Dendritic cell treated with granulocyte-macrophage colony-stimulating factor and Interleukin-4, amounts not matched to agents 40 ng/mL and 50 ng/mL, for 4 days (primary cell): ENCODE data around the gene CHAD.

ENCODE experiments used
- H3K27ac Mint-ChIP-seq: one replicate; pipeline ENCODE4 v1.8.0; 2022; ENCODE audit warnings: mild to moderate bottlenecking, mixed read lengths
- H3K27me3 Mint-ChIP-seq: one replicate; pipeline ENCODE4 v1.8.0; 2022; ENCODE audit warnings: mild to moderate bottlenecking, mixed read lengths
- H3K36me3 Mint-ChIP-seq: one replicate; pipeline ENCODE4 v1.8.0; 2022; ENCODE audit warnings: low read depth, mixed read lengths
- H3K4me1 Mint-ChIP-seq: one replicate; pipeline ENCODE4 v1.8.0; 2022; ENCODE audit warnings: low read depth, mixed read lengths
- H3K4me3 Mint-ChIP-seq: one replicate; pipeline ENCODE4 v1.8.0; 2022; ENCODE audit warnings: mild to moderate bottlenecking, moderate library complexity, mixed read lengths
- H3K9me3 Mint-ChIP-seq: one replicate; pipeline ENCODE4 v1.8.0; 2022; ENCODE audit warnings: mixed read lengths
- intact Hi-C: fragments of 100-400 bp; cut with micrococcal nuclease; formaldehyde crosslinking; loops from one replicate; pipeline ENCODE4 v1.15.0; 2022

CHAD gene

GRCh38 chr17:50464736-50465135 is 3.9 kb downstream of the CHAD start:
- intact Hi-C loops = no loop called here
- peaks cover 32% of the 10 kb centered on the region for H3K4me1 Mint-ChIP-seq
- H3K36me3 Mint-ChIP-seq = peaks cover 74% of the 10 kb centered on the region
- no peak overlapping the region for H3K4me3 Mint-ChIP-seq
- peaks cover 39% of the 10 kb centered on the region for H3K27me3 Mint-ChIP-seq
- no peak overlapping the region for H3K27ac Mint-ChIP-seq
- no peaks in the 10 kb centered on the region for H3K9me3 Mint-ChIP-seq

GRCh38 chr17:50464121-50464520 is 4.6 kb downstream of the CHAD start:
- intact Hi-C loops = no loop called here
- no peak overlapping the region for H3K4me3 Mint-ChIP-seq
- peaks cover 31% of the 10 kb centered on the region for H3K4me1 Mint-ChIP-seq
- peaks cover 33% of the 10 kb centered on the region for H3K27me3 Mint-ChIP-seq
- peaks cover 72% of the 10 kb centered on the region for H3K36me3 Mint-ChIP-seq
- H3K27ac Mint-ChIP-seq = no peak overlapping the region
- H3K9me3 Mint-ChIP-seq = no peaks in the 10 kb centered on the region

- Mint-ChIP-seq H3K36me3 (peaks cover 71% of the 10 kb centered on the region), H3K27ac (no peak overlapping the region), H3K9me3 (no peaks in the 10 kb centered on the region), H3K4me1 (peaks cover 36% of the 10 kb centered on the region), H3K27me3 (peaks cover 19% of the 10 kb centered on the region), H3K4me3 (no peak overlapping the region)
- intact Hi-C loops = no loop called here
Measured at GRCh38 chr17:50462446-50462845, 6.2 kb downstream of the CHAD start.

- peaks cover 11% of the 10 kb centered on the region for H3K27me3 Mint-ChIP-seq
- no peaks in the 10 kb centered on the region for H3K9me3 Mint-ChIP-seq
- H3K4me1 Mint-ChIP-seq = peaks cover 34% of the 10 kb centered on the region
- no peak overlapping the region for H3K27ac Mint-ChIP-seq
- intact Hi-C loops = no loop called here
- no peak overlapping the region for H3K4me3 Mint-ChIP-seq
- H3K36me3 Mint-ChIP-seq = peaks cover 74% of the 10 kb centered on the region
Measured at GRCh38 chr17:50461550-50462132, 7.0 kb downstream of the CHAD start.

GRCh38 chr17:50460831-50461526 is 7.7 kb downstream of the CHAD start:
- H3K4me1 Mint-ChIP-seq = peaks cover 31% of the 10 kb centered on the region
- H3K36me3 Mint-ChIP-seq = peaks cover 73% of the 10 kb centered on the region
- intact Hi-C loops = no loop called here
- H3K27me3 Mint-ChIP-seq = peaks cover 5% of the 10 kb centered on the region
- H3K27ac Mint-ChIP-seq = no peak overlapping the region
- H3K4me3 Mint-ChIP-seq = no peak overlapping the region
- H3K9me3 Mint-ChIP-seq = no peaks in the 10 kb centered on the region

- intact Hi-C loops = no loop called here
- H3K27me3 Mint-ChIP-seq = no peaks in the 10 kb centered on the region
- H3K4me3 Mint-ChIP-seq = no peak overlapping the region
- peaks cover 72% of the 10 kb centered on the region for H3K36me3 Mint-ChIP-seq
- no peaks in the 10 kb centered on the region for H3K9me3 Mint-ChIP-seq
- H3K4me1 Mint-ChIP-seq = peaks cover 35% of the 10 kb centered on the region
- no peak overlapping the region for H3K27ac Mint-ChIP-seq
Measured at GRCh38 chr17:50459756-50460155, 8.9 kb downstream of the CHAD start.

- H3K27ac Mint-ChIP-seq = peak overlapping the region; percentile 30
- H3K4me3 Mint-ChIP-seq = no peak overlapping the region
- intact Hi-C loops = no loop called here
- H3K27me3 Mint-ChIP-seq = no peaks in the 10 kb centered on the region
- H3K36me3 Mint-ChIP-seq = peaks cover 70% of the 10 kb centered on the region
- H3K4me1 Mint-ChIP-seq = peaks cover 35% of the 10 kb centered on the region
- no peaks in the 10 kb centered on the region for H3K9me3 Mint-ChIP-seq
Measured at GRCh38 chr17:50458701-50459676, 9.7 kb downstream of the CHAD start.

GRCh38 chr17:50458270-50458669 is 10.4 kb downstream of the CHAD start:
- Mint-ChIP-seq H3K27ac (peak overlapping the region; percentile 30), H3K4me1 (peaks cover 42% of the 10 kb centered on the region), H3K36me3 (peaks cover 63% of the 10 kb centered on the region), H3K4me3 (no peak overlapping the region), H3K9me3 (no peaks in the 10 kb centered on the region), H3K27me3 (no peaks in the 10 kb centered on the region)
- intact Hi-C loops = no loop called here

- Mint-ChIP-seq H3K27ac (no peak overlapping the region), H3K36me3 (peaks cover 56% of the 10 kb centered on the region), H3K27me3 (no peaks in the 10 kb centered on the region), H3K4me1 (peaks cover 48% of the 10 kb centered on the region), H3K9me3 (no peaks in the 10 kb centered on the region), H3K4me3 (no peak overlapping the region)
- intact Hi-C loops = no loop called here
Measured at GRCh38 chr17:50457621-50458020, 11.1 kb downstream of the CHAD start.

GRCh38 chr17:50453901-50454300 is 14.8 kb downstream of the CHAD start:
- Mint-ChIP-seq H3K27ac (peak overlapping the region; percentile 51), H3K36me3 (peaks cover 57% of the 10 kb centered on the region), H3K9me3 (no peaks in the 10 kb centered on the region), H3K4me1 (peaks cover 60% of the 10 kb centered on the region), H3K4me3 (no peak overlapping the region), H3K27me3 (no peaks in the 10 kb centered on the region)
- intact Hi-C loops = no loop called here

GRCh38 chr17:50452630-50453300 is 15.9 kb downstream of the CHAD start:
- Mint-ChIP-seq H3K36me3 (peaks cover 56% of the 10 kb centered on the region), H3K27me3 (no peaks in the 10 kb centered on the region), H3K27ac (peak overlapping the region; percentile 75), H3K4me1 (peaks cover 48% of the 10 kb centered on the region), H3K9me3 (no peaks in the 10 kb centered on the region), H3K4me3 (peak overlapping the region; percentile 58)
- intact Hi-C loops = no loop called here

- Mint-ChIP-seq H3K9me3 (no peaks in the 10 kb centered on the region), H3K4me1 (peaks cover 46% of the 10 kb centered on the region), H3K36me3 (peaks cover 50% of the 10 kb centered on the region), H3K4me3 (peak overlapping the region; percentile 58), H3K27ac (peak overlapping the region; percentile 75), H3K27me3 (no peaks in the 10 kb centered on the region)
- intact Hi-C loops = no loop called here
Measured at GRCh38 chr17:50451943-50452629, 16.6 kb downstream of the CHAD start.

- no peaks in the 10 kb centered on the region for H3K9me3 Mint-ChIP-seq
- no peak overlapping the region for H3K4me3 Mint-ChIP-seq
- peaks cover 22% of the 10 kb centered on the region for H3K4me1 Mint-ChIP-seq
- H3K27ac Mint-ChIP-seq = no peak overlapping the region
- no peaks in the 10 kb centered on the region for H3K27me3 Mint-ChIP-seq
- peaks cover 46% of the 10 kb centered on the region for H3K36me3 Mint-ChIP-seq
- intact Hi-C loops = no loop called here
Measured at GRCh38 chr17:50448643-50449042, 20.0 kb downstream of the CHAD start.
